LoVo (cell line): ENCODE data around the gene DHRS9.

Experiments
- DNase-seq: peaks from one replicate; pipeline ENCODE4 v3.0.0-alpha.2; 2016; ENCODE audit warnings: low spot score

DHRS9 gene

DNA sequence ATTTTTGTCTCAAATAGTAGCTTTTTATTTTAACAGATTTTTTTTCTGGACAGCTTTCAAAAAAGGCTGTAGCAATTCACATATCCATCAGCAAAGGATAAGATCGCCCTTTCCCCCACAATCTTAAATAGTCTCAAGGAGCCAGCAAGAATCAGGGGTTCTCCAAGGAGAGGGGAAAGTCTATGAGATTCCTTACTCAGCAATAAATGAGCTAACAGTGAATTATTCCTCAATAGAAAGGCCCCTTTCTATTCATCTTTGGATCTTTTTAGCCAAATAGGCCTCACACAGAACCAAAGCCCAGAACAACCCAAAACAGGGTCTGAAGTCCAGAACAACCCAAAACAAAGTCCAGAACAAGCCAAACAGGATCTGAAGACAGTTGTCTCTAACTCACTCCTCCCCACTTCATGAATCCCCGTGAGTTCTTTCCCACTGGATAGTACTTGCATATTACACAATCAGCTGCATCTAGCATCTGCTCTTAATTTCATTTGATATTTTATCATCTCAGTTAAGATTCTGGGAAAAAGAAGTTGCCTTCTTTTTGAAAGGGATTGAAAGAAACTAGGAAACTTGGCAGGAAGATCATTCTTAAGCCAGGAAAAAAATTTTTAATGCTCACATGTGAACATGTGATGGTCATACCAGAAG lies 3.4 kb upstream of the DHRS9 start:
- no peak for DNase-seq

DNA sequence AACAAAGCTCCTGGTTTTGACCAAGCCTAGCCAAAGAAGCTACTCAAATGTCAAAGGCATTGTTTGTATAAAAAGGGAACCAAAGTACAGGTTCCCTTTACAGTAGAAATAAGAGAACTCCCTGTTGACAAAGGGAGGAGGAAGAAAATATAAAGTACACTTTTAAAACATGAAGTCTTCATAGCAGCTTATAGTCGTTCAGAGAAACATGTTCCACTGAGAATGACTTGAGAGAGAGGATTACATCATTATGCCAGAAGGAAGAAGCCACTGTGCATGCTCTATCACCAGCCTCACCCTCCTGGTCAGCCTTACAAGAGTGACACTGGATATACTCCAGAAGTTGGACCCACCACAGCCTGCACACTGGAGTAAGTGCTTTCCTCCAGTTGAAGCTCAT lies 2.5 kb upstream of the DHRS9 start:
- DNase-seq: no peak

DNA sequence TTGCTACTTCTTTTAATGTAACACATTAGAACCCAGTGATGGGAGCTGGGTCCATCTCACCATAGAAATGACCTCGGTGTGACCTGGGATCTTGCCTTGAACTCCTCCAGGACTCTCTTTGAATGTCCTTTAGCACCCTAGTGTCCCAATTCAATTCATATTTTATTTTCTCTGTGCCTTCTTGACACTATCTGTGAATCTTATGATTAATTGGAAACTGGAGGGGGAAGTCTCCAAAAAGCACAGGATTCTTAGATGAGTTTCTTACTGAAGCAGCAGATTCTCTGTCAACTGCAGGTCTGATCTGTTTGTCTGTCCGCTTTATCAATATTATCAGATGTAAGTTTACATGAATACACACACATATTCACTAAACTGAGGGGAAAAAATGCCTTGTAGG lies 470 bp downstream of the DHRS9 start:
- DNase-seq: no peak

DNA sequence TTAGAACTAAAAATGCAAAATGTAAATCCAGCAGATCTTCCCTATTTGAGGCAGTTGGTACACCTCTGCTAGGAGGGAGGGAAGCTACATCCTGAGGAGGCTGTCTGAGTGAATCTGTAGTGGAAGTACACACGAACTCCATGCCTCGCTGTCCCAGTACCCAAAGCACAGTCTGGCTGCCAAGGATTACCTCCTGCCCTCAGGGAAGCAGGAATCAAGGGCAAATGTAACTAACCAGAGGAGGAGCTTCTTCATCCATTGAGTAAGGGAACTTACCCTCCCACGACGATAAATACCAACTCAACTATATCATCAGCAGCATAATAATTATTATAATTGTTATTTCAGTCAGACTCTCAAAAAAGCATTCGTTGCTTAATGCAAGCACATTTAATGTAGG lies 2.1 kb downstream of the DHRS9 start:
- DNase-seq: no peak

DNA sequence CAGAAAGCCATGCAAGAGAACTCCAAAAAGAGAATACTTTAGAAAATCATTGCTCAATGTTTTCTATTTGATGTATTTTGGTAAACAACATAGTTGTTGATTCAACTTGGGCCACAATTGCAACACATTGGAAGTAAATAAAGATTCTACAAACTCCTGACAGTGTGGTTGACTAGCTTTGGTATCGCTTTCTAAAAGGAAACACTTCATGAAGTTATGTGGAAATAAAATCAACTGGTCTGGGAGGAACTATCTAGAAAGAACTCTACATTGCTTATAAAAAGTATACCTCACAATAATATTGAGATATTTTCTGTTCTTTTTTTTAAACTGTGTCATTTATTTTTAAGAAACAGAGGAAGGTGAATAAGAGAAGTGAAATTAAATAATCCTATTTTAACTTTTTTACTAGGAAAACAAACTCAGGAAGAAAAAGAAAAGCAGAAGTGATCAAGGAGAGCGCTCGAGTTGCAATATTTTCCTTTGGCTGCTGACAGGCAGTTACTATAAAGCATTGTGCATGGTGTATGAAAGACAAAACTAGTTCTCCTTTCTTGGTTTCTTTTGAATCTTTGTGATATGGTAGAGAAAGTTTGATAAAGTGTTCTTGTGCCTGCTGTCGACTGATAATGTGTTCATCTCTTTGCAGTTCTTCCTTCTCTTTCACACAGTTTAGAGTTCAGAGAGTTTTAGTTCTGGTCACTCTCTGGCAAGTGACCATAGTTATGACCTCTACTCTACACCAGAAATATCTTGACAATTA lies 3.0 kb downstream of the DHRS9 start:
- no peak for DNase-seq

DNA sequence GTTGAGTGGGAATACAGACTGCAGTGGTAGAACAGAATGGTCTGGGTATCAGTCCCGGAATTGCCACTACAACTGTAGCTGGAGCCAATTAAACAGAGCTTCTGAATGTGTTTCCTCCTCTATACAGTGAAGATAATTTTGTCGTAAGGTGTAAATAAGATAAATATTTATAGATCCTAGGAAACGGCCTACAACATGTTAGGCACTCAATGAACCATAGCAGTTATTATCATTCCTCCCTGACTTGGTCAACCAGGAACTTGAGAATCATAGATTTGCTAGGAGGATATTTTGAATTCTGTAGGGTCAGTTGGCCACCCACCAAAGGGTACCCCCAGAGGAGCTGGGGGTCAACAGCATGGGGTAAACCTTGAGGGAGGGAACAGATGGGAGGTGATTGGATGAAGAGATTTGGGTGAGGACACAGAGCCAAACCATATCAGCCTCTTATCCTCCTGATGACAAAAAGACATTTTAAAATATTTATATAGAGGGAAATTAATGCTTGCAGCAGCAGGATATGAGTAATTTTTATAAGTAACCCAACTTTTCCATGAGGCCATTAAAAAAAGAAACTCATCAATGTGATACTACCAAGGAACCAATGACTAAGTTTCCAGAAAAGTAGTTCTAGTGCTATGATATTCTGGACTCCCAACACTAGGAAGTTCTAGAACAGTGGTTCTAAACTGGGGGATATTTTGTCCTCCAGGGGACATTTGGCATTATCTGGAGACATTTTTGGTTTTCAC lies 4.0 kb downstream of the DHRS9 start:
- no peak for DNase-seq

DNA sequence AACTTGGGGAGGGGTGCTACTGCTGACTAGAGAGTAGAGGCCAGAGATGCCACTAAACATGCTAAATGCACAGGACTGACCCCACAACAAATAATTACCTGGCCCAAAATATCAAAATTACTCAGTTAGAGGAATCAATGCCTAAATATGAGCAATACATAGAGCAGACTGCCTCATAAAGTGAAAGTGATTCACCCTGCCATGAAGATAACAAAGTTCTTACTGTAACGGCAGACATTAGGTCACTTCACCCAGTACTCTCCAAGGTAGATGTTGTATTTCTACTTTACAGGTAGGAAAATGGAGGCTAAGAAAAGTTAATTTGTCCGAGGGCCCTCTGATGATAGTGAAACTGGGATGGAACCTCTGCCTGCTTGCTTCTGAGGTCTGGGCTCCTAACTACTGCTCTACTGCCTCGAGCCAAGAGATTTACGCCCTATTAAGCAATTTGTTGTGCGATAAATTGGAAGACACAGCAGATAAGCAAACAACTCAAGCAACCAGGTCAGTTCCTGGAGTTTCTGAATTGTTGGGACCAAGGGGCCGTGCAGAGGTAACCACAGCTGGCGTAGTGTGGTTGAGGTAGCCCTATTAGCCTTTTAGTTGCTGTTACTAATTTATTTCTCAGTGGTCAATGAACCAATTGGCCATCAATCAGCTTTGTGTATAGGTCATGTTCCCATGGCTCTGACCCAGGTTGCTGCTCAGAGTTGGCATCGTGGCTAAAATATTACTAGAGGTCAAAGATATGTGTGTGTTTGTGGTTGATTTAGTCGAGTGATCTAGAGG lies 4.8 kb downstream of the DHRS9 start:
- no peak for DNase-seq

DNA sequence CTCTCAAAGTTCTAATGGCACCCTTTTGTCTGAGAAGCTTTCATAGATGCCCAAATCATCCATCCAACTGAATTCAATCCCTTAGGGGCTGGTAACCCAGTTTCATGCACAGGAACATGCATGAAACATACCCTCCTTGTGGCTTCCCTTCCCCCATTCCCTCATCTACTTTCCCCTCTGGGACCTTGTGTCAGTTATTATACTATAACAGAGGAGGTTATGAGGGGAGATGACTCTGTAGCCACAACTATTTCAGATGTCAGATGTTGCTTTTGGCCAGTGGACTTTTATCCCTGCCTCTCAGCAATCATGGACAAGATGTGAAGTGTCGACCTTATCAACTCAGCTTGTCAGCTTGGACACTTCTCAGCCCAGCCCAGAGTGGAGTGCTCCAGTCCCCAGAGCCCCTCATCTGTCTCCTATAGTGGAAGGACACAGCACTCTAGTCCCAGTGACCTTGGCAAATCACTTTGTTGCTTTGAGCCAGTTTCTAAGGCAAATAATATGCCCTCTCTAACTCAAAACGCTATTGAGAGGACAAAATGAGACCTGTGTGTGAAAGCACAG lies 8.4 kb downstream of the DHRS9 start:
- no peak for DNase-seq

DNA sequence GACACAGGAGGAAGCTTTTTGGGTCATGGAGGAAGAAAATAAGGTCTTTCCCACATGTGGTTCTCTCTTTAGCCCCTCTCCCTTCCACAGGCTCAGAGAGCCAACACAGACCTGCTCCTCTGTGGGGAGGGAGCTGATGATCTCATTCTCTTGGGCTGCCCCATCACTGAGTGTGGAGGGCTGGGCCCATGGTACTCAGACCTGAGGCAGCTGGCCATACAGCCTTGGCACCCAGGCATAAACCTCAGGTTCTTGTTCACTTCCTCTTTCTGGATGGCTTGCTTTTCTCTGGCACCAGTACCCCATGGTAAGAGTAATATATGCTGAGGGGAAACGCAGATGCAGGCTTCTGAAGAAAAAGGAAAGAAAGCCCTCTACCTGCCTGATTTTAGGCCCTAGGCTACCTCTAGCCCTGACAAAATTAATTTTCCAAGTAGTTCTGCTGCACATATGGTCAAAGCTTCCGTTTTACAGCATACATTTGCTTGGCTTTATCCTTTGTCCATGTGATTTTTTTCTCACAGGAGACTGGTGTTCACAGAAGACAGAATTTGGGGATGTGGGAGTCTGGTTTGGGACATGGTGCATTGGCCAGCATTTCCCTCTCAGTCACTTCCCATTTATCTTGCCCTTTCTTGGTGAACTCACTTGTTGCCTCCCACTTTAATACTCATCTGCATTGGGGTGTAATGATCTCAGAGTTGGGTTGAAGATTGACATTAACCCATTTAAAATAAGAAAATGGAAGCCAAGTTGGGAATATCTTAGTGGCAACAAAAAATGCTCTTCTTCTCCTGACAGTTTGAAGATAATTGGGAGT lies 11.1 kb downstream of the DHRS9 start:
- DNase-seq: no peak

DNA sequence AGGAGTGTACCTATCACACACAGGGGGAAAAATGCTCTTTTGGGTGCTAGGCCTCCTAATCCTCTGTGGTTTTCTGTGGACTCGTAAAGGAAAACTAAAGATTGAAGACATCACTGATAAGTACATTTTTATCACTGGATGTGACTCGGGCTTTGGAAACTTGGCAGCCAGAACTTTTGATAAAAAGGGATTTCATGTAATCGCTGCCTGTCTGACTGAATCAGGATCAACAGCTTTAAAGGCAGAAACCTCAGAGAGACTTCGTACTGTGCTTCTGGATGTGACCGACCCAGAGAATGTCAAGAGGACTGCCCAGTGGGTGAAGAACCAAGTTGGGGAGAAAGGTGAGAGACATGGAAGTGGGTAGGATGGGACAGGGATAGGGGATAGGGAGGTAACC lies 12.2 kb downstream of the DHRS9 start:
- no peak for DNase-seq

DNA sequence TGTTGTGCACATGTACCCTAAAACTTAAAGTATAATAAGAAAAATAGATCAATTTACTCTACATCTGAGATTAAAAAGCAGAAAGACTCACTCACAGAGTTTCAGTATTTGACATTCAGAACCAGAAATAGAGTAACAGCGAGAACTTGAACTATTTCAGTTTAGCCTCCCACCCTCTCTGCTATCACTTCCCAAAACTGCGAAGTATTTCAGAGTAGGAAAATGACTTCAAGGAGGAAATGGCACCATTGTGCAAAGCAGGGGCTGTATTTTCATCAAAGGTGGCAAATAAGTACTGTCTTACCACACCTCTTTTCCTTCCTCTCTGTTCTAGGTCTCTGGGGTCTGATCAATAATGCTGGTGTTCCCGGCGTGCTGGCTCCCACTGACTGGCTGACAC lies 13.6 kb downstream of the DHRS9 start:
- DNase-seq: no peak

DNA sequence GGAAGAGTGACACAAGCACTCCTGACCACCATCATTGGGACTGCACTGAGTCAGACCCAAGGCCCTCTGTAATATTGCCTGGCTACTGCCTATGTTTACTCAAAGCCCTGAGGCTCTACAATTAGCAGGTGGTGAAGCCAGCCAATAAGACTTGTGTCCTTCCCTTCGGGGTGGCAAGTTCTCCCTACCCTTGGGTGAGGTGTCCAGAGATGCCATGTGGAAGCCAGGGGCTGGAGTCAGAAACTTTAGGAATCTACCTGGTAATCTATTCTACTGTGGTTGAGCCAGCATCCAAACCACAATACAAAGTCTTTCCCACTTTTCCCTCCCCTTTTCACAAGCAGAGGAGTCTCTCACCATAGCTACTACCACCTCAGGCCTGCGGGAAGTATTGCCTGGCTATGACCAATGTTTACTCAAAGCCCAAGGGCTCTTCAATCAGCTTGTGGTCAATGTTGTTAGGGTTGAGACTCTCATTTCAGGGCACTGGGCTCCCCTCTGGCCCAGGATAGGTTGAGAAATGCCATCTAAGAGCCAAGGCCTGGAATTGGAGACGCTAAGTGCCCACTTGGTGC lies 17.6 kb downstream of the DHRS9 start:
- no peak for DNase-seq

DNA sequence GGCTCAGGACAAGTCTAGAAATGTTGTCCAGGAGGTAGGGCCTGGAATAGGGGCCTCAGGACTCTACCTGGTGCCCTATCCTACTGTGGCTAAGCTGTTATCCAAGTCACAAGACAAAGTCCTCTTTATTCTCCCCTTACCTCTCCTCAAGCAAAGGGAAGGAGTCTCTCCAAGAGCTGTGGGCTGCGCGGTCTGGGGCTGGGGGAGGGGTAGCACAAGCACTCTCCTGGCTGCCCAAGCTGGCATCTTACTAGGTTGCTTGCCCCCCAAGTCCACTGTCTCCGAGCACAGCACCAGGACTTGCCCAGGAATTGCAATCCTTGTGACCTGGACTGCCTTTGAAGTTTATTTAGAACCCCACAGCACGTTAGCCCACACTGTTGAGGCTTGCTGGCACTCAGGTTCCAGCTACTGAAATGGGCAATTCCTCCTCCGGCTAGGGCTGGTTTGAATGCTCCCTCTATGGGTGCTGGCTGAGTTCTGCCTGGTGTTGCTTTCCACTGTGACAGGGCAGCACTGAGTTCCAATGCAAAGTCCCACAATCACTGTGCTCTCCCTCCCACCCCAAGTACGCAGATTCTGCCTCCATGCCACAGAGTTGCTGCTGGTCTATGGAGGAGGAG lies 18.5 kb downstream of the DHRS9 start:
- DNase-seq: no peak

DNA sequence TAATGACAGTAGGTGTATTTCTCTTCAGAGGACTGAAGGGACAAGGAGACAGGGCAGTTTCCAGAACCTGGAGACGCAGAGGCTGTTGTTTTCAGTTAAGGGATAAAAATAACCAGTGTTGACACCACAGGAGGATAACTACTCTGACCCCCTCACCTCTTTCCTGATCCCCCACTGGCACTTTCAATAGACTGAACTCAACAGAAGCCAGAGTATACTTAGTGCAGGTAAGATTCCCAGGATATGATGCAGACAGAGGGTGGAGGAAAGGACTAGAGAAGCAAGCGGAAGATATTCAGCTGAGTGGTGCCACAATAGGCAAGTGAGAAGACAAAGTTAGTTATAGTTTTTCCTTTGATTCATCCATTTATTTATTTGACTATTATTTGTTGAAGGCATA lies 19.8 kb downstream of the DHRS9 start:
- no peak for DNase-seq

DNA sequence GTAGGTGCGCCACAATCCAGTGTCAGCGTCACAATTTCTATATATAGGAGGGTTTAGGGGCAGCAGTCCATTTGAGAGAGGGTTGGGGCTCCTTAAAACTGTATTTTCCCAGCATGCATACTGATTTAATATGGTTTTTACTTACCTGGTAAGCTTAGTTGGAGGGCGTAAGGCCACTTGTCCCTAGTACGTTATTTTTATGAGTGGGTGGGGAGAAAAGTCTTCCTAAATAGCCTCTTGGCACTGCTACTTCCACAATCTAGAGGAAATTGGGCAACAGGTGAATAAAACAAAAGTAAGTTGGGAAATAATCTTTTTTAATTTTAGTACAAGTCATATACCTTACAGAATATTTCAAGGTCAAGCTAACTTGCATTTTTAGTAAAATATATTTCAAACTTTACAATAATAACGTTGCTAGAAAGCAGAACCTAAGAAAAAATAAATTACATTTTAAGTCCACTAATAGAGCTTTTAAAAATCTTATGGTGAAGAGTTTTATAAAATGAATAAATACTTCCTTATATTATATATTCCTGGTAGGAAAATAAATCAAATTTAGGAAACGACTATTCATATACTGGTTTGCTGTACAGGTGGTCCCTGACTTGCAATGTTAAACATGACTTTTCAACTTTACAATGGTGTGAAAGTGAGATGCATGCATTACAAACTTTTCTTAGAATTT lies 20.9 kb downstream of the DHRS9 start:
- DNase-seq: no peak

DNA sequence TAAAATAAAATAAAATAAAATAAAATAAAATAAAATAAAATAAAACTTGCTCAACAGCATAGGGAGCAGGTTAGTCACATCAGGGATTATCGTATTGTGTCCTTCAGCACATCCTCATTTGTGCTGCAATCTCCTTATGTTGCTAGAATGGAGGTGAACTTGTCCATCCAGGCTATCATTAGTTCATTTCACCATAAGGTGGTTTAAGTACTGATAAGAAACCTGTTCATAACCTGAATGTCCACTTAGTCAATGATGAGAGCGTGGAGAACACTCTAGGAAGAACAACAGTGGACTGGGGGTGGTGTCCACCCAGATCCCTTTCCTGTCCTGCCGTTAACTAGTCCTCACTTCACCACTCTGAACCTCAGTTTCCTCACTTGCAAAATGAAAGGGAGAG lies 21.9 kb downstream of the DHRS9 start:
- DNase-seq: no peak

DNA sequence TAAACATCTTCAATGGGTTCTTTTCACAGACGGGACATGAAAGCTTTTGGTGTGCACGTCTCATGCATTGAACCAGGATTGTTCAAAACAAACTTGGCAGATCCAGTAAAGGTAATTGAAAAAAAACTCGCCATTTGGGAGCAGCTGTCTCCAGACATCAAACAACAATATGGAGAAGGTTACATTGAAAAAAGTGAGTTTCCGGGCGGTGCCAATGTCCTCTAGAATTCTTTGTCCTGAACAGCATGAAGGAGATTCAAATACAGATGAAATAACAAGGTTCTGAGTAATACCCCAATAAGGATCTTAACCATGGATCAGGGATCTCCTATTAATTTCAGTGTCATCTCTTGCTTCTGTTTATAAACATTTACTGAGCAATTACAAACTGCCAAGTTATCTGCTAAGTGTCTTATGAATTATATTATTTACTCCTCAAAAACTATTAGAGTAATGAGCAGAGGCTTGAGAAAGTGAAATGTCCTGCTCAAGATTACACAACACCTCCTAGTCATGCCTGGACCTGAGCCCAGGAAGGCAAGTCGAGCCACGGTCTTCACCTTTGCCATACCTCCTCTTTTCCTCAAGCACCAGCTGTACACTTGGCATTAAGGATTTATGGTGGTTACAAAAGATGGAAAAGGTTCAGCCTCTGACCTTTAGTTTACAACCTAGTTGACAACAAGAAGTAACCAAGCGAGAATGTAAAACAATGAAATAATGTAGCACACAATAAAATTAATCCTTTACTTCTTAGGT lies 22.6 kb downstream of the DHRS9 start:
- DNase-seq: peak; percentile 80

DNA sequence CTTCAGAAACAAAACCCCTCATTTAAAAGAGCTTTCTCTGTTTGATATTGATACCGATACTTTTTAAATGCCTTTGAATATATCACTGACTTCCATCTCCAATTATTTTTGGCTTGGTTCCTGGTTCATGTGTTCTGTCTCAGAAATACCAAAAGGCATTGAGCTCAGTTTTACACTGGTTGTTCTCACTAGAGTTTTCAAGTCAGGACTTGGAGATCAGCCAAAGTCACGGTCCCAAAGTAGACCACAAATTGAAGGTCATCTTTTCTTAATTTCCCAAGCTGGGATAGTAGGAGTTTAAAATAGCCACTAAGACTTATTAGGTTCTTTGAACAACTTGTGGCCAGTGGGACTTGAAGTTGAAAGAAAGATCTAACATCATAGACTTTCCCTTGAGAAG lies 24.2 kb downstream of the DHRS9 start:
- DNase-seq: no peak

DNA sequence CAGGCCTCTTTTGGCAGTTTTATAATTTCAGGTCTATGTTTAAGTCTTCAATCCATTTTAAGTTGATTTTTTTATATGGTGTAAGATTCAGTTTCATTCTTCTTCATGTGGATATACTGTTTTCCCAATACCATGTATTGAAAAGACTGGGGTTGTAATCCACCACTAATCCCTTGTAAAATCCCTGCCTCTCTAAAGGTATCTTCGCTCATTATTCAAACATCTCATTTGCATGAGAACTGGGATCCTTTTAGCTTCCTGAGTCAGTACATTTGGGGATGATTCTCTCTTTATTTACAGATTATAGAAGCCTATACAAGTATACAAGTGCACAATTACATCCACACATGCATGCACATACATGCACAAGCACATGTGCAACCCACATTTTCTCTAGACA lies 25.3 kb downstream of the DHRS9 start:
- no peak for DNase-seq
